Measurements from ENCODE around the gene SPAG9.

Gene SPAG9

DNA sequence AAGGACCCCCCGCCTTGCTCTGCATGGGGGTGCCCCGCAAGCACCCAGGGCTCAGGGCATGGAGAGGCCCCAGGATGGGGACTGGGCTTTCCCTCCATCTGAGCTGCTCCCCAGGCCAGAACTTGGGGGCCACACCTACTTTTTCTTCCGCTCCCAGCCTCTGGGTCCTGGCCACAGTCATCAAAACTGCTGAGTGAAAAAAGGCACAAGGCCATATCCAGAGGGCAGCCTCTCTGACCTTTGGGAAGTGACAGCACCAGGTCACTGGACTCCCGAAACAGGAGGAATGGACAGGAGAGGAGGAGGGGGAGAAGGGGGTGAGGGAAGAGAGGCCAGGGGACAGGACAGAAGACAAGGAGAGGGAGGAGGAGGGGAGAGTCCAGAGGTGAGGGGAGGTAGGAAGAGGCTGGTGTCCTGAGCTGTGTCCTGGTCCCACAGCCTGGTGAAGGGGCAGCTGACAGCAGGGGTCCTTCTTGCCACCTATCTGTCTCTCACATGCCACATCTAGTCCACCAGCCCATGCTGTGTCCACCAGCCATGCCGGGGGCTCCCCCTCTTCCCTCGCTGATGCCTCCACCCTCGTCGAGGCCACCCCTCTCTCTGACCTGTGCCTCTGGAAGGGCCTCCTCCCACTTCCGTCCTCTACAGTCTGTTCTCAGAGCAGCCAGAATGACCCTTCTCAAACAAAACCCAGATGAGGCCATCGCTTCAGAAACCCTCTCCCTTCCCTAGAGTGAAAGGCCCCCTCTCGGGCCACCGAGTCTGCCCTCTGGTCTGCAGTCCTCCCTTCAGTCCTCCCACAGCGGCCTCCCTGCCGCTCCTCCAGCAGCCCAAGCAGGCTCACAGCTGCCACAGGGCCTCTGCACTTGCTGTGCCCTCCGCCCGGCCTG, 180.6 kb downstream of the SPAG9 start:
- FAIRE-seq, result no peak
- no peak for DNase-seq (ENCODE audit: low spot score)

DNA sequence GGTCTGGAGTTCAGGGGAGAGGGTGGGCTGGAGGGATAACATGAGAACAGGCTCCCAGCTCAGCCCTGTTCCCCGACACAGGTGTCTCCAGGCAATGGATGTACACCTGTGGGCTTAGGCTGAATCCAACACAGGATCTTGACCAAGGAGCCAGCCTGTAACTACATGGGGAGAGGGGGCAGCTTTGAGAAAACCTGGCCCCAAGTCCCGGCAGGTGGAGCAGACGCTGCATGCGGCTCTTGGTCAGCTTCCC, 181.2 kb downstream of the SPAG9 start:
- FAIRE-seq (no peak), DNase-seq (ENCODE audit: low spot score) (no peak)

DNA sequence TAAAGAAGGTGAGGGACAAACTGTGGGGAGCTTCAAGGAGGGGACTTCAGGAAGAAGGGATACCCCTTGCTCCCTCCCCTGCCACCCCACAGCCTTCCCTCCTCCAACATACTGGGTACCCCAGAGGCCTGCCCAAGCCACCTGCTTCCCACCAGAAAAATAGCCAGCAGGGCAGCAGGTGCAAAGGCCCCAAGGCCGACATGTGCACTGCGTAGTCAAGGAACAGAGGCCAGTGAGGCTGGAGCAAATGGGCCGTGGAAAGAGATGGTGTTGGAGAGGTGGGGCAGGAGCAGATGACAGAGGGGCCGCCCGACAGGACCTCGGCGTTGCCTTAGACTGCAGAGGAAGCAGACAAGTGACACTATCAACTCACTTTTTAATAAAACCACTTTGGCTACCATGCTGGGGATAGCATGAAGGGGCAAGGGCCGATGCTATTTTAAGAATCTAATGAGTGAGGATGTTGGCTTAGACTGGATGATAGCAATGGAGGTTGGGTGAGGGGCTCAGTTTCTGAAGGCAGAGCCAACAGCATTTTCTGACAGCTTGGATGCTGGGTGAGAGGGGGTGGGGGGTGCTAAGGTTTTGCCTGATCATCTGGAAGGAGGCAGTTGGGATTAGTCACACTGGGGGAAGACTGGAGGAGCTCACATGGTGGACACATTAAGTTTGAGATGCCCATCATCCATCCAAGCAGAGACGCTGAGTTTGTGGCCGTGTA, 181.7 kb downstream of the SPAG9 start:
- DNase-seq (ENCODE audit: low spot score) (no peak), FAIRE-seq (no peak)

DNA sequence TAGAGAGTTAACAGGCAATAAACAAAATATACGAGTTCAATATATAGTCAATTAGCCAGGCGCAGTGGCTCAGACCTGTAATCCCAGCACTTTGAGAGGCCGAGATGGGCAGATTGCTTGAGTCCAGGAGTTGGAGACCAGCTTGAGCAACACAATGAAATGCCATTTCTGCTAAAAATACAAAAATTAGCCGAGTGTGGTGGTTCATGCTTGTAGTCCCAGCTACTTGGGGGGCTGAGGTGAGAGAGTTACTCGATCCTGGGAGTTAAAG, 184.7 kb downstream of the SPAG9 start:
- FAIRE-seq (no peak), DNase-seq (ENCODE audit: low spot score) (no peak)

DNA sequence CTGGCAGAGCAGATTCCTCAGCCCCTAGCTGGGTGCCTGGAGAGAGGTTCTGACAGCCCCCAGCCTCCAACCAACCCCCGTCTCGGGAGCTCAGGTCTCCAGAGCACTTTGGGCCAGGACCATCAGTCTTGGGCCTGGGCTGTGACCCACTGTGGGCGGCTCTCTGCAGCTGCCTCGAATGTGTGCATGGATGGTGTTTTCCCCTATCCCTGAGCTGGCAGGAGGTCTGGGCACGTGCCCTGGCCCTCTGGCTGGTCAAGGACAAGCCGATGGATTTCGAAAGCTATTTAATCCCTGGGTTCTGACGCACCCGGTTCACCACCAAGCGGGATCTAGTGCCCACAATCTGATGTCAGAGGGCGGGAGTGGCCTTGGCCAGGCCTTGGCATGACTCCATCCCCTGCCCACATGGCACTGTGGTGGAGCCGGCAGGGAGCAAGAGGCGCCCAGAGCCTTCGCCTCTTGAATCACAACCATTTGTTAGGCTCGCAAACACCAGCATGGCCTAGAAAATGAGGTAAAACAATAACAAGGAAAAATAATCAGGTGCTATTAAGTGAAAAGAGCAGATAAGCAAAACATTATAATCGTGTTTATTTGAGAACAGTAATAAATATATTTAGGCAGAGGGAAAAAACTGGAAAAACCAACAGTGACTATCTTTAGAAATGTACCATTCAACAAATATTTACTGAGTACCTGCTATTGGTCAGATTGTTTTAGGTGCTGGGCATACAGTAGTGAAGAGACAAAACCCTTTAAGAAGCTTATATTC, 185.3 kb downstream of the SPAG9 start:
- DNase-seq (ENCODE audit: low spot score), result no peak

DNA sequence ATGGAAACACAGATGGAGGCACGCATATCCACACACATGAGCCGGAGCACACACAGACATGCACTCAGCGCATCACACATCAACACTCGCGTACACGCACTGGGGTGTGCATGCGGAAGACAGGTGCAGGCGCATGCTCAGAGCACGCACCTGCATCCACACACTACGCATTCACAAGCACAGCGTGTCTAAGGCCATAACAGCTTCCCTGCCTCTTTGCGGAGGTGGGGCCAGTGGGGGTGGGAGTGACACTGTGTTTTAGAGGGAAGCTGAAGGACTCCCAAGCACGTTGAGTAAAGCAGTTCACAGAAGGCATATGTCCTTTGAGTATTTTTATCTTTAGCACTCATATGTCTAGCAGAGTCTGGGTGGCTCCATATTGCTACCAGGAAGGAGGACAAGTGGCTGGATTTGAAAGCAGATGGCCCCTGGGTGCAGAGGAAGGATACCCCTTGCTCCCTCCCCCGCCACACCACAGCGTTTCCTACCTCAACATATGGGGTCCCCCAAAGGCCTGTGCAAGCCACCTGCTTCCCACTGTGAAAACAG, 185.9 kb downstream of the SPAG9 start:
- peak; percentile 35 for FAIRE-seq
- DNase-seq (ENCODE audit: low spot score), result no peak

More for the DNA sequence above, 185.3 kb downstream of the SPAG9 start:
- no peak for FAIRE-seq

DNA sequence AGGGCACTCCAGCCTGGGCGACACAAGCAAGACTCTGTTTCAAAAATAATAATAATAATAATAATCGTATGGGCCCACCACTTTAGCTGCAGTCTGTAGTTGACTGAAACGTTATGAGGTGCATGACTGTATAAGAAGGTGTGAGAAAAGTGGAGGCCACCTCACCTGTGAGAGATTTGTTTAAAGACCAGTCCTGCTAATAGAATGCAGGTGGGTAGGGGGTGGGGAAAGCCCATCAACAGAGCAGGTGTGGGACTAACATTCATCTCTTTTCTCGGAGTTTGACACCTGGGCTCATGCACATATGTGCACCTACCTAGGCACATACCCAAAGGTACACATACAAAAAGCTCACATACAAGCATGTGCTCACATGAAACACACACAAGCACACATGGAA, 186.5 kb downstream of the SPAG9 start:
- FAIRE-seq (no peak), DNase-seq (ENCODE audit: low spot score) (no peak)

DNA sequence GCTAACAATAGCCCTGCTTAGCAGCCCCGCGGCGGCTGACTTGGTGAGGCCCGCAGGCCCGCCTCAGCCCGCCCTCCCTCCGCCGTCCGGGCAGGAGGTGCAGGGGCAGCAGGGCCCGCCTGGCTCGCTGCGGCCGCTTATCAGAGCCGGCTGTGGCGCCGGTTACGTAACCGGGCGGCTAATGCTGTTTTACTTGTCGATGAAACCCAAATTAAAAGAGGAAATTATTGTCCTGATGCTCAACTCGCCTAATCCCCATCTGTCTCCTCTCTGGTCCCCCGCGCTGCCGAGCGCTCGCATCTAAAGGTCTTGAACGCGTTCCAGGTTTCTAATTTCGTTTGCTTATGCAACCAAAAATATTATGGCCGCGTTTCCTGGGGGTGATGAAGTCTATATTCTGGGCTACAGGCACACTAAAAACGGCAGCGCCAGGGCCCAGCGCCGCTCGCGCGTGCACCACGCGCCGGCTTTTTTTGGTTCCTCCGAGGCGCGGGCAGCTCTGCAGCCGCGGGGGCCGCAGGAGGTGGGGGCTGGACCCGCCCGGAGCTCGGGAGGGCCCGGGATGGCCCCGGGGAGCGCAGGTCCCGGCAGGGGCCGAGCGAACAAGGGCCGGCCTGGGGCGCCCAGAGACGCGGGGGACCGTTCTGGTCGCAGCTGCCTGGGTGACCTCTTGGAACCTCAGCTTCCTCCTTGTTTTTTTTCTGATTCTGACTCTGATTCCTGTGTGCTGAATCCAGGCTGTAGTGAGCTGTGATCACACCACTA, 189.3 kb downstream of the SPAG9 start:
- DNase-seq (ENCODE audit: low spot score) (peak; percentile 79), FAIRE-seq (no peak)

DNA sequence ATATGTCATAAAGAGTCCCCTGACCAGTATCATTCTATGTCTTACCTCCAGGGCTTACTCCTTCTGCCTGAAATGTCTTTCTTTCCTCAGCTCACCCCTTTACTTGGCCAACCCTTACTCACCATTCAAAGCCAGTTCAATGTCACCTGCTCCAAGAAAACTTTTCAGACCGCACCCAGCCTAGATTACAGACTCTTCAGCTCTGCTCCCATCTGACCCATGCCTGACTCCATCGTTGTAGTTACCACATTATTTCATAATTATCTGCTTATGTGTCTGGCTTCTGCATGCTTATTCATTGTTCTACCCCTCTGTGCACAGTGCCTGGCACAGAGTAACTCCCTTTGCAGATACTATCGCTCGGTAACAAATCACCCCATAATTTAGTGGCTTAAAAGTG, 192.0 kb downstream of the SPAG9 start:
- DNase-seq (ENCODE audit: low spot score) (no peak), FAIRE-seq (no peak)

DNA sequence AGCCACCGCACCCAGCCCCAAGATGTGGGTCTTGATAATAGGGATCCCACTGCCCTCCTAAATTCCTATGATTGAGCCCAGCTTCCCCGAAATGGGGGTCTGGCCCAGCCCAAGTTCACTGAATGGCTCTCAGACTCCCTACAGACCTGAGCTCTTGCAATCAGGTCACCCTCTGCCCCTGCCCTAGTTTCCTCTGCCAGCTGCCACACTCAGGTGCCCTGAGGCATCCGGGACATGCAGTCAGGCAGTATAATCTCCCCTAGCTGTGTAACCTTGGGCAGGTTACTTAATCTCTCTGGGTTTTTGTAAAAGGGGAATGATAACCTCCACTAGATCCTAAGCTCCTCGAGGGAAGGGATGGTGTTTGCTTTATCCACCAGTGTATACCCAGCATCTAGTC, 193.4 kb downstream of the SPAG9 start:
- FAIRE-seq, result no peak
- DNase-seq (ENCODE audit: low spot score), result no peak

DNA sequence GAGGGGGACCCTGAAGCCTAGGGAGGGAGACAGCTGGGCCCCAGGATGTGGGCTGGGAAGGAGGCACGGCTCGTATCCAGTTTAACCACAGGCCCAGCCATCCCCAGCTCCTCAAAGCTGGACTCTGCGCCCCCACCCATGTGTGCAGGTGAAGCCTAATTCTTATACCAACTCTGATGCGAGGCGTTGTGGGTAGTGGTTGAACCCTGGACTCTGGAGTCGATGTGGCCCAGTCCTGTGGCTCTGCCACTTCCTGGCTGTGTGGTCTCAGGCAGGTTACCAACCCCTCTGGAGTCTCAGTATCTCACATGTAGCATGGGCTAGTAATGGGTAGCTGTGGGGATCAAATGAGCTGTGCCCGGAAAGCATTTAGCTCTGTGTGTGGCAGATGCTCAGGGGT, 194.1 kb downstream of the SPAG9 start:
- DNase-seq (ENCODE audit: low spot score), result no peak
- no peak for FAIRE-seq

DNA sequence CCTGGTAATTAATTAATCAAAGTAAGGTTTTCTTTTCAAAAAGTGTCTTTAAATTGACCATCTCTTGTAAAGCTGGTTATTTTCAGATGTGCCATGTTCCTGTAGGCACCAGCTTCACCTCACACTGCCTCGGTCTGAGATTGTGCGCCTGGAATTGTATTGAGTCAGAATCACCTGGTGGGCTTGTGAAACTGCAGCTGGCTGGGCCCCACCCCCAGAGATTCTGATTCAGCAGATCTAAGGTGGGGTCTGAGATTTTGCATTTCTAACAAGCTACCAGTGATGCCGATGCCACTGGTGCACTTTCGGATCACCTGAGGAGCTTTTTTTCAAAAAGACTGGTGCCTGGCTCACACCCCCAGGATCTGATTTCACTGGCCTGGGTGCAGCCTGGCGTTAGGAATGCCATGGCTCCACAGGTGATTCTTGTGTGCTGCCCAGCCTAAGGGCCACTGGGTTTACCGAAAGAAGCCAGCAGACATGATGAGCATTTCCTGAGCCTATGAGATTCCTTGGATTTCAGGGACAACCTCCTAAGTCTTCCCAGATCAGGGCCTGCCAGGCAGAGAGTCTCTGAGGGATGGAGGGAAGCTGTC, 195.3 kb downstream of the SPAG9 start:
- FAIRE-seq, result no peak
- DNase-seq (ENCODE audit: low spot score), result no peak

DNA sequence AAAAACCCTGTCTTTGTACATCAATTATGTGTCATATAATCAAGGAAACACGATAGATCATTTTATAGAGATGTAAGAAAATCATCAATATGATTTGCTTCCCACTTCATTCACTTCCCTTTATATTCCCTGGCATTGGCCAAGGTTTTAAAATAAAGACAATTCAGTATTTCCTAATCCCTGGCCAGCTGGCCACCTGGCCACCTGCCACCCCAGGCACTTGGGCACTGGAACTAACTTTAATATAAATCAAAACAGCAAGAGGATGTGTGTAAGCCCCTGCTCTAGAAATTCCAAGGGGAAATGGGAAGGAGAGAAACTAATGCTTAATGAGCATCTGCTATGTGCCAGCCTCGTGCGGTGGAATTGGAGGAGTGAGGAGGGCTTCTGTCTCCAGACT, 195.9 kb downstream of the SPAG9 start:
- DNase-seq (ENCODE audit: low spot score), result no peak
- FAIRE-seq, result no peak

DNA sequence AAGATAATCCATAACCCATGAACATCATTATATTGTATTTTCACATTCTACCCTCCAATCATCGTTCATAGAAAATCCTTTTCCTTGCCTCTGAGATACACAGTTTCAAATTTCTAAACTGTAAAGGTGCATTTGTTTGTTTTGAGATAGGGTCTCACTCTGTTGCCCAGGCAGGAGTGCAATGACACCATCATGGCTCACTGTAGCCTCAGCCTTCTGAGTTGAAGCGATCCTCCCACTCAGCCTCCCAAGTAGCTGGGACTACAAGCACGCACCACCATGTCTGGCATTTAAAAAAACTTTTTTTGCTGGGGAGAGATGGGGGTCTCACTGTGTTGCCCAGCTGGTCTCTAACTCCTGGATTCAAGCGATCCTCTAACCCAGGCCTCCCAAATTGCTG, 196.4 kb downstream of the SPAG9 start:
- FAIRE-seq (no peak), DNase-seq (ENCODE audit: low spot score) (no peak)

DNA sequence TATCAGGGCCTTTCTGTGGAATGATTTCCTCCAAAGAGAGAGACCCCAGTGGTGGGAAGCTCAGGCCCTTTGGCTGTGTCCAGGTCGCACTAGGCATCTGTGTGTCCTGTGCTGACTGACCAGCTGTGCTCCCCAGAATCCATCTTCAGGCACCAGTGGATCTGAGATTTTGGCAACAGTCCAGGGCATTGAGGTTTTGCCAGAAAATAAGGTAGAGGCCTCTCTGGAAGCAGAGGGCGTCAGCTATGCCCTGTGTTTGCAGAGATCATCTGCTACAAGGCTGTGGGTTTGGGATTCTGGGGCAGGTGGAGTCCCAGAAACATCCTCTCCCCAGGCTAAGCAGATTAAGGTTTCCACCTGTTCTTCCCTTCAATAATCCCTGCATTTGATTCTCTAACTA, 197.1 kb downstream of the SPAG9 start:
- DNase-seq (ENCODE audit: low spot score) (no peak), FAIRE-seq (no peak)

DNA sequence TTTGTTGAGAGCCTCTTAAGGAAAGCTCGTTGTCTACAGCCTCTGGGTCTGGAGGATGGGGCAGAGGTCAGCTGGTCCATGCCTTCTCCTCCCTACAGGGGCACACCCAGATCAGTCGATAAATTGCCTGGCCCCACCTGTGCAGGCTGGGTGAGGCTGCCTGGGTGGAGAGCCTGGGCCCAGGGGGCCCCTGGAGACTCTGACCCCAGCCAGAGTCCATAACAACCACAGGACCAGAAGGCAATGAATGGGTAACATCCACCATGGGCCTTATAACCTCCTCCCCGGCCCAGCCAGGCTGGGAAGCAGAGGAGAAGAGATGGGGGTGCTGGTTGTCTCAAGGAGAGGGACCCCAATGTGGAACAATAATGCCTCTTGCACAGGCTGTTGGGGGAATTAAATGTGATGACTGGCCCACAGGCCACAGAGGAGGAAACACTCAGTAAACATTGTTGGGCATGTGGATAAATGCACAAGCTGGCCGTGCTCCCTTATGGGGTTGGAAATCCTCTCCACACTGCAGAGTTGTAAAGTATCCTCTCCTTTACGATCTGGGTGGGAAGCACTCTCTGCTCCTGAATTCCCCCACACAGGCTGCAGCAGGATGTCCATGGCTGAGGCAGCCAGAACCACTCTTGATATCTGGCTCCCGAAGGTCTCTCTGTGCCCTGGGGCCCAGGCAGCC, 197.8 kb downstream of the SPAG9 start:
- FAIRE-seq (no peak), DNase-seq (ENCODE audit: low spot score) (no peak)

DNA sequence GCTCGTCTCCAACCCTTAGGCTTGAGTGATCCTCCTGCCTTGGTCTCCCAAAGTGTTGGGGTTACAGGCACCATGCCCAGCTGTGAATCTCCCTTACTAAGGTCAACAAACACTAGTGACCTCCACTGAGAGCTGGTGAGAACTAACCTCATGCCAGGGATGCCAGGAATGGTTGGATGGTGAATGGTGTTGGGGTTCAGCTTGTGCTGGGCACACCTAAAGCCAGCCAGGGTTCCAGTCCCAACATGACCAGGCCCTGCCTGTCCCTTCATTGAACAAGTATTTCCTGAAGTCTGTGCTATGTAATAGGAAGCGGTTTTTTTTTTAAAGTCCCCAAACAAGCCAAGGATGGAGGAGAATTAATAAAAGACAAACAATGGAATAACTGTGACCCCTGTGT, 198.6 kb downstream of the SPAG9 start:
- no peak for FAIRE-seq
- no peak for DNase-seq (ENCODE audit: low spot score)

DNA sequence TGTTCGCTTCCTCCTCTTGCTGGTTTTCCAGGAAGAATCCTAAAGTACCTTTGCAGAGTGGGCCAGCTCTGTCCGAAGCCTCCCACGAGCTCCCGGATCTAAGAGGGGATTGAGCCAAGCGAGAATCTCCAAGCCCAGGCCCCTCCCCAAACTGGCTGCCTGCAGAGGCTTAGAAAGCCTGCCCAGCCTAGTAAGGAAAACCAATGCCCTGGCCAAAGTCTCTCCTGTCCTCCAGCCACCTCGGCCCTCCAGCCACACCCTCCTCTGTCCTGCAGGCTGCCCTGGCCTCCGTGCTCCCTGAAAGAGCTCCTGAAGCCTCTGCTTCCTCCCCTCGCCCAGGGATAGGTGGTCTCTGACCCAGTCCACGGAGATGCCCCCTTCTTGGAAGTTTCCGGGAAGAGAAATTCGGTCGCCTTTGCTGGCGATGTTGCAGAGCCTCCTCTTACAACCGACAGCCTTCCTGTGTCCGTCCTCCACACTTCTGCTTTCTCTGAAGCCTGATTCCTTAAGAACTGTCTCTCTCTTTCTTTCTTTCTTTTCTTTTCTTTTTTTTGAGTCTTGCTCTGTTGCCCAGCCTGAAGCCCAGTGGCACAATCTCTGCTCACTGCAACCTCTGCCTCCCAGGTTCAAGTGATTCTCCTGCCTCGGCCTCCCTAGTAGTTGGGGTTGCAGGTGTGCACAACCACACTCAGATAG, 199.6 kb downstream of the SPAG9 start:
- DNase-seq (ENCODE audit: low spot score) (no peak), FAIRE-seq (no peak)

DNA sequence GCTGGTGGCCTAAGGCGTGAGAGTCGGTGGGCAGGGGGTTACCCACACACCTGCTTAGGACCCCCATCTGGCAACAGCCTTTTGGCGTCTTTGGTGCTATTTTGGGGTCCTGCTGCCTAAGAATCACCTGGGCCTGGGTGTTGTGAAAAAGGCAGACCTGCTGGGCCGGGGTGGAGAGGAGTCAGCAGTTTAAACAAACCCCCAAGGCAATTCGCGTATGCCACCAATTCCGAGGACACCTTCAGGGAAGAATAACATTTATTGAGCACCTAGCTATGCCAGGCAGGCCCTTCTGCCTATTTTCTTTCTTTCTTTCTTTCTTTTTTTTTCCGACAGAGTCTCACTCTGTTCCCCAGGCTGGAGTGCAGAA, 200.6 kb downstream of the SPAG9 start:
- FAIRE-seq (no peak), DNase-seq (ENCODE audit: low spot score) (no peak)

Data from urothelium cell line (cell line).